HG02588 (cell line): Measurements from ENCODE around the gene FOLR3.
"Not testable (repeated sequence)": the region's sequence is repeated elsewhere in the genome, so short reads cannot be mapped to it uniquely, and the experiment has no call there.

Experiments used
- ATAC-seq: cut with Tn5 transposase; IDR thresholded peaks from one replicate; pipeline ENCODE4 v1.9.1; 2021; ENCODE audit warnings: mild to moderate bottlenecking, moderate library complexity; ENCODE audit not compliant: unreplicated experiment

Gene FOLR3

DNA sequence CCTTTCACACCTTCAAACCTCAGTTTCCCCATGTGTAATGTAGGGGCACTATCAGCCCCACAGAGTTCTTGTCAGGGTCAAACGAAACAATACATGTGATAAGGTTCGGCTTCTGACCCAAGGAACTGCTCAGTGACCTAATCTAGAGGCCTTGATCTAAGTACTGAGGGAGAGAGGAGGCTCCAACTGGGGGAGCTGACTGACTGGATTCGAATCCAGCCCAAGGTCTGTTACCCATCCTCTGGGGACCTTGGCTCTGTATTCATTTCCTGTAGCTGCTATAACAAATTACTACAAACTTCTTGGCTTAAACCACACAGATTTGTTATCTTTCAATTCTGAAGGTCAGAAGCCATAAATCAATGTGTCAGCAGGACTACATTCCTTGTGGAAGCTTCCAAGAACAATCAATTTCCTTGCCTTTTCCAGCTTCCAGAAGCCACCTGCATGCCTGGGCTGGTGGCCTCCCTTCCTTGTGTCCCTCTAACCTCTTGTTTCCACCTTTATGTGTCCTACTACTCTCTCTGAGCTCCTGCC, 12.3 kb upstream of the FOLR3 start:
- no peak for ATAC-seq

DNA sequence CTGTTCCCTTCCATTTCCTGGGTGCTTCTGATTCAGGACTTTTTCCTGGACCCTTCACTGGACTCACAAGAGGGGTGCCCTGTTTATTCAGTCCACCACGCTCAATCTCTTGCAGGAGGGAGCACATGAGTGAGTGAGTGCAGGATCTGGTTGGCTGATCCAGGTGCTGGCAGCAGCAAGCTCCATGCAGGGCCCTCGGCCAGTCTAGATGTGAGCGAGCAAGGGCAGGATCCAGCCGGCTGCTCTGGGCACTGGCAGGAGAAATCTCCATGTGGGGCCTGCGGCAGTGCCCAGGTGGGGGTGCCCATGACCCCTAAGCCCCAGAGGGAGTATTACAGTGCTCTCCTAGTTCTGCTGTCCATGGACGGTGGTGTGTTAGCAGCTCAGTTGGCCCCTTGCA, 11.5 kb upstream of the FOLR3 start:
- no peak for ATAC-seq

- ATAC-seq: no peak
Measured at GRCh38 chr11:72125956-72126355, 9.6 kb upstream of the FOLR3 start.

GRCh38 chr11:72127923-72128322, 7.6 kb upstream of the FOLR3 start:
- no peak for ATAC-seq

- no peak for ATAC-seq
Measured at GRCh38 chr11:72129381-72129780, 6.1 kb upstream of the FOLR3 start.

DNA sequence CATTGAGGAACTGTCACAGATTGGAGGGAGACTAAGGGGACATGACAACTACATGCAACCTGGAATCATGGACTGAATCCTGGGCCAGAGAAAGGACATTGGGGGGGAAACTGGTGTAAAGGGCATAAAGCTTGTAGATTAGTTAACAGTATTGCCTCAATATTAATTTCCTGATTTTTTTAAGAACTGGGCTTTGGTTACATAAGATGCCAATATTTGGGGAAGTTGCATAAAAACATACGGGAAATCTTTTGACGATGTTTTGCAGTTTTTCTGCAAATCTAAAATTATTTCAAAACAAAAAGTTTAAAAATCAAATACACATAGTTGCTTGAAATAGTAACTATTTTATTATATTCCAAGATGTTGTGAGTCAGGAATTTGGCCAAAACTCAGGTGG, 2.9 kb upstream of the FOLR3 start:
- ATAC-seq: no peak

DNA sequence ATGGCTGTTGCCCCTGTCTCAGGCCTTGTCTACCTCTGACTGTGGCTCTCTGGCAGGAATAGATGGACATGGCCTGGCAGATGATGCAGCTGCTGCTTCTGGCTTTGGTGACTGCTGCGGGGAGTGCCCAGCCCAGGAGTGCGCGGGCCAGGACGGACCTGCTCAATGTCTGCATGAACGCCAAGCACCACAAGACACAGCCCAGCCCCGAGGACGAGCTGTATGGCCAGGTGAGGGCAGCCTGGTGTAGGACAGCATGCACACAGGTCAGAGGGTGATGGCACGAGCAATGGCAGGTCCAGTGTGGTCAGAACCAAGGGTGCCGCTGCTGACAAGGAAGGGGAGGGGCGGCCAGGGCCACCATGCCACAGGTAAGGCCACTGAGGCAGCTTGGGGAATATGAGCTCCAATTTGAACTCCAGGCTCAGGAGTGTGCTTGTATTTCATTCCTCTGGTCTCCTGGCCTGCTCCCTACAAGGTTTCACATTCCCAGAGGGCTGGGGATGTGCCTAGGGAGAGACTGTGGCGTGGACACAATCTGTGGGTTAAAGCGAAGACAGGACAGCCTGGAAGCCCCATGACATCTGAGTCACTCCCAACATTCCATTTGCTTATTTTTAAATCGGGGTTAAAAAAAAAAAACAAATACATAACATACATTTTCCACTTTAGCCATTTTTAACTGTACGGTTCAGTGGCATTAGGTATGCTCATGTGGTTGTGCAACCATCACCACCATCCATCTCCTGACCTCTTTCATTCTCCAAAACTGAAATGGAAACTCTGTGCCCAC, 562 bp downstream of the FOLR3 start:
- ATAC-seq: no peak

DNA sequence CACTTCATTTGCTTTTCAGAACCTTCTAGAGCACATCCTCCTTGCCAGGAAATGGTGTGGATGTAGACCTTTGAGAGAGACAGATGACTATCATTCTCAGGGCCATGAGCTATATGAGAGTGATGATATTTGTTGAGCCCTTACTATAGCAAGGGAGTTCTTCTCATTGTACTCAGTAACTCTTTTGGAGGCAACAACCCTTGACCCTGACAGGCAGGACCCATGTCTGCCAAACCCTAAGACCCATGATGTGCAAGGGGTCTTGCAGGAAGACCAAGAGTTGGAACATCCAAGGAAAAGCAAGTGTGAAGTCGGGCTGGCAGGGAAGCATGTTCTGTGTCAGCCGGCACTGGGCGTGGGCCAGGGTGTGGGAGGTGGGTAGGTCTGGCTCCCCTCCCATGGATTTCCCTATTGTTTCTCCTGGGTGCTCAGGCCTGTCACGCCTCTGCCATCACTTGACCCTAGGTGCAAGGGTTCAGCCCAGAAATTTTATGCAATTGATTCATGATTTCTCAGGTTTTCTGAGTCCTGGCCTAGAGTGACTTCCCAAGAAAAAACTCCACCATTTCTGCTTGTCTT, 1.2 kb downstream of the FOLR3 start:
- no peak for ATAC-seq

- no peak for ATAC-seq
Measured at GRCh38 chr11:72138821-72139390, 3.4 kb downstream of the FOLR3 start.

- no peak for ATAC-seq
Measured at GRCh38 chr11:72139500-72139899, 4.0 kb downstream of the FOLR3 start.

GRCh38 chr11:72140661-72141060, 5.1 kb downstream of the FOLR3 start:
- no peak for ATAC-seq

DNA sequence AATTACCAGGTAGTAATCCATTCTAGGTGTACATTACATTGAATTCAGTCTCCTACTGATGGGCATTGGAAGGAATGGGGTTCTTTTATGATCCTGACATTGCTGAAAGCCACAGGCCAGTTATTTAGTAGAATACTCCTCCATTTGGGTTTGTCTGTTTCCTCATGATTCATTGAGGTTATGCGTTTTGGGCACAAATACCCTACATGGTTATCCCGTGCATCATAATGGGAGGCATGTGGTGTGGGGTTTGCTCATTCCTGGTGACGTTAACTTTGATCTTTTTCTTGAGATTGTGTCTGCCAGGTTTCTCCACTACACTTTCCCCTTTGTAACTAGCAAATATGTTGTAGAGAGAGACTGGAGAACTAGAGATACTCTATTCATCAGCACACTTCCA, 5.5 kb downstream of the FOLR3 start:
- ATAC-seq: no peak

DNA sequence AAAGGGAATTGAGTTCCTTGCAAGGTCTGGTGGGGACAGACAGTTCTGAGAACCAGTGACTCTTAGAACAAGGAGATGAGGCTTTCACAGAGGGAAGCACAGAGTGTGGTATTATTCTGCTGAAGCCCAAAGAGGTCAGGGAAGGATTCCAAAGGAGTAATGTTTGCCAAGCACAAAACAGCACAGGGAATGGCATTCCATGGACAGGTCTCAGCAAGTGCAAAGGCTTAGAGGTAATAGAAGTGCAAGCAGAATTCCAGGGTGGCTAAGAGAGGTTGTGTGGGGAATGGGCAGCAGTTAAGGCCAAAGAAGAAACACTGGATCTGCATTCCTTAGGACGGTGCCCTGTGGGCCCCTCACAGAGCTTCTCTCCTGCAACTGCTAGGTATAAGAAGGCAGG, 6.6 kb downstream of the FOLR3 start:
- ATAC-seq: not testable (repeated sequence)

DNA sequence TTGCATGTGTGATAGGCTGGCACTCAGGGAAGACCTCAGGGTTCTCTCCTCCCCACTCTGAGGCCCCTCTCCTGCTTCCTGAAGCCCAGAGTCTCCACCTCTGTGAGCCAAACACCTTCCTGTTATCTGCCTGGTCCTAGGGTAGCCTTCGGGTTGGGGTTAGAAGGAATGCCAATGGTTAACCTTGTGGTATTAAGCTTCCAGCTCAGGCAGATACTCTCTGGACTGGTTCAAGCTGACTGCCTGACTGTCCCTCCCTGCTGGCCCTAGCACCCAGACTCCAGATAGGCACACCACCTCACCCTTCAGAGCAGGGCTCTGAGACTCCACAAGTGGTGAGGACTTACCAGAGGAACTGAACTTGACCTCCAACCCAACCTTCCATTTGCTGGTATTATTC, 7.0 kb downstream of the FOLR3 start:
- not testable (repeated sequence) for ATAC-seq

DNA sequence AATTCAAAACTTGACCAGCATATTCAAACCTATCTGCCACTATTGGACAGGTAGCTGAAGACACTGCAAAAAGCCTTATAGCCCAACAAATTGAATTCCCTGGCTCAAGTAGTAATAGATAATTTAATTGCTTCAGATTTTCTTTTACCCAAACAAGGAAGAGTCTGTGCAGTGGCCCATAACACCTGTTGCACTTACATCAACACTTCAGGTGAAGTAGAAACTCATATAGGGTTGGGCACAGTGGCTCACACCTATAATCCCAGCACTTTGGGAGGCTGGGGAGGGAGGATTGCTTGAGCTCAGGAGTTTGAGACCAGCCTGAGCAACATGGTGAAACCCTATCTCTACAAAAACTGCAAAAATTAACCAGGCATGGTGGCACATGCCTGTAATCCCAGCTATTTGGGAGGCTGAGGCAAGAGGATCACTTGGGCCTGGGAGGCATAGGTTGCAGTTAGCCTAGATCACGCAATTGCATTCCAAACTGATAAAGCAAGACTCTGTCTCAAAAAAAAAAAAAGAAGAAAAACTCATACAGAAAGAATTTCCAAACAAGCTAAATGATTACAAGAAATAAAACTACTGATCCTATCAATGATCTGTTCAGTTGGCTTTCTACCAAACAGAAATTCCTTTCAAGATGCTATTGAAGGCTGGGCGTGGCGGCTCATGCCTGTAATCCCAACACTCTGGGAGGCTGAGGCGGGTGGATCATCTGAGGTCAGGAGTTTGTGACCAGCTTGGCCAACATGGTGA, 9.5 kb downstream of the FOLR3 start:
- no peak for ATAC-seq

GRCh38 chr11:72146625-72147024, 11.1 kb downstream of the FOLR3 start:
- no peak for ATAC-seq

- no peak for ATAC-seq
Measured at GRCh38 chr11:72150882-72151281, 15.4 kb downstream of the FOLR3 start.

DNA sequence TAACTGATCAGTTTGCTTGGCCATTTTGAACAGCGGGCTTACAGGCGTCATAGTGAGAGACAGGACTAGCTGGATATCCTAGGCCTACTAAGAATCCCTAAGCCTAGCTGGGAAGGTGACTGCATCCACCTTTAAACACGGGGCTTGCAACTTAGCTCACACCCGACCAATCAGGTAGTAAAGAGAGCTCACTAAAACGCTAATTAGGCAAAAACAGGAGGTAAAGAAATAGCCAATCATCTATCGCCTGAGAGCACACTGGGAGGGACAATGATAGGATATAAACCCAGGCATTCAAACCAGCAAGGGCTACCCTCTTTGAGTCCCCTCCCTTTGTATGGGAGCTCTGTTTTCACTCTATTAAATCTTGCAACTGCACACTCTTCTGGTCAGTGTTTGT, 18.3 kb downstream of the FOLR3 start:
- ATAC-seq: not testable (repeated sequence)

GRCh38 chr11:72154816-72155215, 19.3 kb downstream of the FOLR3 start:
- no peak for ATAC-seq

GRCh38 chr11:72155751-72156150, 20.2 kb downstream of the FOLR3 start:
- ATAC-seq: no peak

GRCh38 chr11:72157131-72157530, 21.6 kb downstream of the FOLR3 start:
- ATAC-seq: no peak
